IMR-90 (cell line): ENCODE results near the gene GIMAP5. TPM values are rescaled to one million over a fixed set of nuclear protein-coding genes. Genes with fewer than 3 reads are reported as not detected.

Experiments used
- ATAC-seq: fragments of 200-7000 bp; cut with Tn5 transposase; 2 replicates; pipeline ENCODE4 v1.9.1; 2020; ENCODE audit warnings: low read depth, mild to moderate bottlenecking, moderate library complexity
- BruUV-seq: library from RNA; stranded (reverse); fragments of 400-500 nt; replicated peaks from 2 replicates; lab custom pipeline; 2021; lab: Mats Ljungman, UMichigan
- CTCF ChIA-PET: fragments of 300-600 bp; formaldehyde crosslinking; extraction: SDS; loops from one replicate; lab custom pipeline; 2021; ENCODE audit warnings: antibody characterized with exemption; lab: Yijun Ruan, JAX
- POLR2A ChIA-PET: fragments of 300-600 bp; sonication (Branson Sonifier 250); formaldehyde crosslinking; loops from one replicate; lab custom pipeline; 2022; ENCODE audit warnings: antibody characterized with exemption; ENCODE audit not compliant: unreplicated experiment; lab: Charles Lee
- DNase-seq: peaks from one replicate; pipeline ENCODE4 v3.0.0; 2013
- H2AFZ ChIP-seq: replicated peaks from 2 replicates; pipeline ENCODE3; 2013; ENCODE audit warnings: low read length, mild to moderate bottlenecking; ENCODE audit not compliant: poor library complexity
- H2AK5ac ChIP-seq: 2 replicates; pipeline ENCODE4 v1.6.1; 2013; ENCODE audit warnings: low read depth, low read length, inconsistent platforms
- H2AK9ac ChIP-seq: replicated peaks from 2 replicates; pipeline ENCODE3; 2013; ENCODE audit warnings: mild to moderate bottlenecking, low read depth, low read length, moderate library complexity; ENCODE audit not compliant: poor library complexity
- H2BK120ac ChIP-seq: 2 replicates; pipeline ENCODE4 v1.6.1; 2013; ENCODE audit warnings: low read depth, low read length, inconsistent platforms
- H2BK15ac ChIP-seq: 3 replicates; pipeline ENCODE4 v1.6.1; 2013; ENCODE audit warnings: low read depth, low read length, inconsistent platforms
- H2BK20ac ChIP-seq: 2 replicates; pipeline ENCODE4 v1.6.1; 2013; ENCODE audit warnings: low read depth, mild to moderate bottlenecking, inconsistent platforms, low read length, moderate library complexity
- H2BK5ac ChIP-seq: 2 replicates; pipeline ENCODE4 v1.6.1; 2013; ENCODE audit warnings: mild to moderate bottlenecking, low read depth, low read length, inconsistent platforms; ENCODE audit not compliant: poor library complexity, severe bottlenecking
- H3K14ac ChIP-seq: replicated peaks from 2 replicates; pipeline ENCODE4 v1.6.1; 2013; ENCODE audit warnings: low read depth, low read length, inconsistent platforms
- H3K18ac ChIP-seq: 2 replicates; pipeline ENCODE4 v1.6.1; 2013; ENCODE audit warnings: low read depth, low read length, control low read depth
- H3K23ac ChIP-seq: 2 replicates; pipeline ENCODE4 v1.6.1; 2013; ENCODE audit warnings: low read depth, low read length, inconsistent platforms
- H3K27ac ChIP-seq: 2 replicates; pipeline ENCODE4 v1.5.1; 2013; ENCODE audit warnings: mild to moderate bottlenecking, control low read depth, low read length; ENCODE audit not compliant: insufficient read depth
- H3K27me3 ChIP-seq: 2 replicates; pipeline ENCODE4 v1.6.1; 2013; ENCODE audit warnings: low read length; ENCODE audit not compliant: control insufficient read depth, insufficient read depth
- H3K36me3 ChIP-seq: 2 replicates; pipeline ENCODE4 v1.6.1; 2013; ENCODE audit warnings: low read length, mixed read lengths; ENCODE audit not compliant: control insufficient read depth, insufficient read depth
- H3K4ac ChIP-seq: 2 replicates; pipeline ENCODE4 v1.6.1; 2013; ENCODE audit warnings: low read depth, low read length, inconsistent platforms
- H3K4me1 ChIP-seq: 2 replicates; pipeline ENCODE4 v1.6.1; 2013; ENCODE audit warnings: low read length, mixed read lengths; ENCODE audit not compliant: control insufficient read depth, insufficient read depth
- H3K4me2 ChIP-seq: 2 replicates; pipeline ENCODE4 v1.6.1; 2013; ENCODE audit warnings: low read depth, mild to moderate bottlenecking, control low read depth, low read length, moderate library complexity
- H3K4me3 ChIP-seq: 2 replicates; pipeline ENCODE4 v1.5.1; 2013; ENCODE audit warnings: low read depth, mild to moderate bottlenecking, control low read depth, low read length, moderate library complexity; ENCODE audit not compliant: insufficient read depth
- H3K56ac ChIP-seq: 2 replicates; pipeline ENCODE4 v1.6.1; 2013; ENCODE audit warnings: low read length, inconsistent platforms; ENCODE audit not compliant: insufficient read depth; ENCODE audit errors: extremely low read depth
- H3K79me1 ChIP-seq, 2 experiments: 2 replicates each; pipeline ENCODE4 v1.6.1; 2013; ENCODE audit warnings: low read length in 2 of 2, inconsistent platforms in 1 of 2, low read depth in 1 of 2
- H3K9ac ChIP-seq: 2 replicates; pipeline ENCODE4 v1.6.1; 2013; ENCODE audit warnings: low read depth, low read length, control low read depth
- H3K9me1 ChIP-seq: 2 replicates; pipeline ENCODE4 v1.6.1; 2013; ENCODE audit warnings: low read length, inconsistent platforms; ENCODE audit not compliant: insufficient read depth
- H3K9me3 ChIP-seq: 2 replicates; pipeline ENCODE4 v1.6.1; 2013; ENCODE audit warnings: low read length; ENCODE audit not compliant: control insufficient read depth, insufficient read depth
- H4K20me1 ChIP-seq: 2 replicates; pipeline ENCODE4 v1.6.1; 2013; ENCODE audit warnings: low read length, inconsistent platforms; ENCODE audit not compliant: insufficient read depth
- H4K5ac ChIP-seq: 2 replicates; pipeline ENCODE4 v1.6.1; 2013; ENCODE audit warnings: mild to moderate bottlenecking, low read depth, low read length, control low read depth
- H4K8ac ChIP-seq, 2 experiments: 2 replicates each; pipeline ENCODE4 v1.6.1; 2013; ENCODE audit warnings: low read depth in 2 of 2, low read length in 2 of 2, control low read depth in 1 of 2, inconsistent platforms in 1 of 2
- H4K91ac ChIP-seq: 2 replicates; pipeline ENCODE4 v1.6.1; 2013; ENCODE audit warnings: low read depth, low read length, inconsistent platforms; ENCODE audit not compliant: insufficient read depth
- CEBPB ChIP-seq: IDR thresholded peaks from 2 replicates; pipeline ENCODE4 v1.6.1; 2012; ENCODE audit warnings: low read depth, low read length, improper control_type of control experiment
- FOS ChIP-seq: fragments of 150-350 bp; IDR thresholded peaks from 2 replicates; pipeline ENCODE4 v1.6.1; 2016; ENCODE audit warnings: low read depth, low read length
- MAZ ChIP-seq: IDR thresholded peaks from 2 replicates; pipeline ENCODE4 v1.6.1; 2012; ENCODE audit warnings: low read depth, mild to moderate bottlenecking, low read length, improper control_type of control experiment, moderate library complexity, borderline replicate concordance
- MXI1 ChIP-seq: IDR thresholded peaks from 2 replicates; pipeline ENCODE4 v1.6.1; 2012; ENCODE audit warnings: low read depth, mild to moderate bottlenecking, low read length, moderate library complexity, borderline replicate concordance
- NFE2L2 ChIP-seq: fragments of 150-350 bp; IDR thresholded peaks from 2 replicates; pipeline ENCODE4 v1.6.1; 2016; ENCODE audit warnings: low read depth, mild to moderate bottlenecking, low read length
- POLR2A ChIP-seq: IDR thresholded peaks from 2 replicates; pipeline ENCODE4 v1.6.1; 2012; ENCODE audit warnings: mild to moderate bottlenecking, low read depth, low read length
- RAD21 ChIP-seq: IDR thresholded peaks from 2 replicates; pipeline ENCODE4 v1.6.1; 2012; ENCODE audit warnings: low read length, improper control_type of control experiment
- RFX5 ChIP-seq: IDR thresholded peaks from 2 replicates; pipeline ENCODE4 v1.8.0; 2012; ENCODE audit warnings: low read depth, mild to moderate bottlenecking, low read length, moderate library complexity
- SMC3 ChIP-seq: fragments of 150-350 bp; IDR thresholded peaks from 2 replicates; pipeline ENCODE4 v1.6.1; 2016; ENCODE audit warnings: low read depth, mild to moderate bottlenecking, antibody characterized with exemption, low read length, moderate library complexity
- USF2 ChIP-seq: fragments of 150-350 bp; IDR thresholded peaks from 2 replicates; pipeline ENCODE4 v1.6.1; 2017; ENCODE audit warnings: mild to moderate bottlenecking, antibody characterized with exemption, low read length, low read depth
- WGBS, 2 experiments: methylation state at CpG; one replicate each; pipeline versions ENCODE4 v1.1.5 to v1.1.7; 2013; ENCODE audit warnings: missing lambda C conversion rate in 2 of 2; ENCODE audit not compliant: insufficient read length in 1 of 2; ENCODE audit errors: extremely low coverage in 2 of 2; 5-methylcytosine and 5-hydroxymethylcytosine counted together
- dilution Hi-C: fragments of 300-500 bp; cut with HindIII; formaldehyde crosslinking; loops from one replicate; pipeline ENCODE4 v1.14.3; 2018; ENCODE audit warnings: low sequenced_read_pairs; ENCODE audit not compliant: unreplicated experiment
- in situ Hi-C: fragments of 300-500 bp; cut with MboI; formaldehyde crosslinking; loops from 3 replicates; pipeline ENCODE4 v1.14.3; 2019; ENCODE audit warnings: low sequenced_read_pairs, inconsistent platforms, mixed read lengths
- intact Hi-C: fragments of 100-400 bp; cut with micrococcal nuclease; formaldehyde crosslinking; loops from 2 replicates; pipeline ENCODE4 v1.10.0; 2022
- polyA plus RNA-seq, 3 experiments: library from polyadenylated mRNA; depleted of rRNA; stranded (reverse); fragments of >200 nt; gene quantifications; 2 replicates each; pipeline ENCODE4 v1.2.3, GENCODE V29; 2012; ENCODE audit warnings: low replicate concordance in 1 of 3
- total RNA-seq: library from RNA; depleted of rRNA; stranded (reverse); fragments of >200 nt; gene quantifications from 2 replicates; pipeline ENCODE4 v1.2.3, GENCODE V29; 2012
- TF ChIP-seq, protein P1 (sequence below): fragments of 150-350 bp; IDR thresholded peaks from 2 replicates; pipeline ENCODE4 v1.6.1; 2016; ENCODE audit warnings: low read depth, mild to moderate bottlenecking, low read length, moderate library complexity, borderline replicate concordance
- TF ChIP-seq, protein P2 (sequence below): conservative IDR thresholded peaks from 2 replicates; pipeline ENCODE4 v1.5.1; 2012; ENCODE audit warnings: mild to moderate bottlenecking, low read depth, low read length, improper control_type of control experiment

The GIMAP5 gene
- total and polyA plus RNA-seq, 2 of the 4 experiments (the other 2 are of a cell fraction) = not detected

GRCh38 chr7:150703209-150703608 is 34.0 kb upstream of the GIMAP5 start:
- no peak overlapping the region for H2BK5ac ChIP-seq
- DNase-seq (no peak), ATAC-seq (no peak)
- ChIA-PET POLR2A (no interaction called here), CTCF (interaction anchor here (0.9 kb wide), 1 partner anchor 17 kb away, joined by 3 read pairs; no protein-coding TSS in a partner anchor)
- H2BK15ac ChIP-seq = no peak overlapping the region
- H4K8ac ChIP-seq = no peak overlapping the region
- H3K36me3 ChIP-seq = no peaks in the 10 kb centered on the region
- H2AK5ac ChIP-seq = no peak overlapping the region
- no peak overlapping the region for H4K5ac ChIP-seq
- H3K18ac ChIP-seq = no peak overlapping the region
- H2BK120ac ChIP-seq = no peak overlapping the region
- H3K27me3 ChIP-seq = no peaks in the 10 kb centered on the region
- no peaks in the 10 kb centered on the region for H3K4me1 ChIP-seq
- no peak overlapping the region for H3K9ac ChIP-seq
- peaks cover 4% of the 10 kb centered on the region; the same call in 1 of the 2 replicates for H3K9me3 ChIP-seq
- H3K4me3 ChIP-seq = no peak overlapping the region
- no peak overlapping the region for H3K23ac ChIP-seq
- intact Hi-C loops = no loop called here
- H3K9me1 ChIP-seq = no peaks in the 10 kb centered on the region
- dilution Hi-C loops = no loop called here
- H3K4ac ChIP-seq = no peak overlapping the region
- H3K4me2 ChIP-seq = no peak overlapping the region
- H3K27ac ChIP-seq = no peak overlapping the region
- H4K91ac ChIP-seq = no peak overlapping the region
- in situ Hi-C loops = no loop called here
- no peak overlapping the region for H2BK20ac ChIP-seq
- no peak overlapping the region for H3K56ac ChIP-seq
- WGBS, 2 experiments = no CpG with 5 or more reads among the region's 1 CpG
- TF ChIP-seq, protein P1, sequence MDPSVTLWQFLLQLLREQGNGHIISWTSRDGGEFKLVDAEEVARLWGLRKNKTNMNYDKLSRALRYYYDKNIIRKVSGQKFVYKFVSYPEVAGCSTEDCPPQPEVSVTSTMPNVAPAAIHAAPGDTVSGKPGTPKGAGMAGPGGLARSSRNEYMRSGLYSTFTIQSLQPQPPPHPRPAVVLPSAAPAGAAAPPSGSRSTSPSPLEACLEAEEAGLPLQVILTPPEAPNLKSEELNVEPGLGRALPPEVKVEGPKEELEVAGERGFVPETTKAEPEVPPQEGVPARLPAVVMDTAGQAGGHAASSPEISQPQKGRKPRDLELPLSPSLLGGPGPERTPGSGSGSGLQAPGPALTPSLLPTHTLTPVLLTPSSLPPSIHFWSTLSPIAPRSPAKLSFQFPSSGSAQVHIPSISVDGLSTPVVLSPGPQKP = no peak
- no peak for TF ChIP-seq RFX5
- no peak for TF ChIP-seq POLR2A
- TF ChIP-seq RAD21 = no peak
- no peak for TF ChIP-seq NFE2L2
- TF ChIP-seq, protein P2, sequence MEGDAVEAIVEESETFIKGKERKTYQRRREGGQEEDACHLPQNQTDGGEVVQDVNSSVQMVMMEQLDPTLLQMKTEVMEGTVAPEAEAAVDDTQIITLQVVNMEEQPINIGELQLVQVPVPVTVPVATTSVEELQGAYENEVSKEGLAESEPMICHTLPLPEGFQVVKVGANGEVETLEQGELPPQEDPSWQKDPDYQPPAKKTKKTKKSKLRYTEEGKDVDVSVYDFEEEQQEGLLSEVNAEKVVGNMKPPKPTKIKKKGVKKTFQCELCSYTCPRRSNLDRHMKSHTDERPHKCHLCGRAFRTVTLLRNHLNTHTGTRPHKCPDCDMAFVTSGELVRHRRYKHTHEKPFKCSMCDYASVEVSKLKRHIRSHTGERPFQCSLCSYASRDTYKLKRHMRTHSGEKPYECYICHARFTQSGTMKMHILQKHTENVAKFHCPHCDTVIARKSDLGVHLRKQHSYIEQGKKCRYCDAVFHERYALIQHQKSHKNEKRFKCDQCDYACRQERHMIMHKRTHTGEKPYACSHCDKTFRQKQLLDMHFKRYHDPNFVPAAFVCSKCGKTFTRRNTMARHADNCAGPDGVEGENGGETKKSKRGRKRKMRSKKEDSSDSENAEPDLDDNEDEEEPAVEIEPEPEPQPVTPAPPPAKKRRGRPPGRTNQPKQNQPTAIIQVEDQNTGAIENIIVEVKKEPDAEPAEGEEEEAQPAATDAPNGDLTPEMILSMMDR = no peak
- TF ChIP-seq CEBPB = no peak
- no peak for TF ChIP-seq MXI1
- TF ChIP-seq SMC3 = no peak
- TF ChIP-seq FOS = no peak
- no peak for TF ChIP-seq USF2
- TF ChIP-seq MAZ = no peak
- BruUV-seq = no TSS peak
- no peaks in the 10 kb centered on the region for H4K20me1 ChIP-seq
- H3K14ac ChIP-seq = no peak overlapping the region
- no peak overlapping the region for H2AFZ ChIP-seq
- no peak overlapping the region for H2AK9ac ChIP-seq
- H3K79me1 ChIP-seq = no peaks in the 10 kb centered on the region
